Activated CD4-positive, alpha-beta T cell treated with anti-CD3 and anti-CD28 coated beads for 4 hours (primary cell): ENCODE measurements around the gene KRTAP12-4.
"Not testable (repeated sequence)": the region's sequence is repeated elsewhere in the genome, so short reads cannot be mapped to it uniquely, and the experiment has no call there.

ENCODE experiments used
- DNase-seq, 2 donors: peaks; one replicate each; pipeline ENCODE4 v3.0.0-alpha.2; 2020

Gene KRTAP12-4

DNA sequence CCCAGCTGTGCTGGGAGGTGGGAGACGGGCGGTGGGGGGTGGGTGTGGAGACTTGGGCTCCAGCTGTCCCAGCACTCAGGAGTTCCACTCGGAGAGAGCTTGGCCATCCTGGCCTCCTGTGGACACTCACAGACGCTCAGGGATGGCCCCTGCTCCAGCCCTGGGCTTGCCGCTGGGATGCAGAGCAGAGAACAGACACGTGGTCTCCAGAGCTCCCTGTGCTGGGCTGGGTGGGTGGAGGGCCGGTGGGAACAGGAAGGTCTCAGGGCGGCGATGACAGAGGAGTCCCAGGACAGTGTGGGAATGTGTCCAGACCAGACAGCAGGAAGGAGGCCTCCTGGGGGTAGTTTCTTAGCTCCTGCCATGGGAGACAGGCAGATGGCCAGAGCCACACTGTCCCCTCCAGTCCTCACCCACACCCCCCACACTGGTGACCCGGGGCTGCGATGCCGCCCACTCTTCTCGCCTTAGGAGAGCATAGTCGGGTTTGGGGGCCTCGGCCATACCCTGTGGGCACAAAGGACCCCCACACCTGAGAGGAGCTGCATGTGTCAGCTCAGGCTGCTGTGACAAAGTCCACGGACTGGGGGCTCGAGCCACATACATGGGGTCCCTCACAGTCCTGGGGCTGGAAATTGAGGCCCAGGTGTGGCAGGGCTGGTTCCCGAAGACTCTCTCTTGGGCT lies 25.6 kb downstream of the KRTAP12-4 start:
- no peak for DNase-seq

DNA sequence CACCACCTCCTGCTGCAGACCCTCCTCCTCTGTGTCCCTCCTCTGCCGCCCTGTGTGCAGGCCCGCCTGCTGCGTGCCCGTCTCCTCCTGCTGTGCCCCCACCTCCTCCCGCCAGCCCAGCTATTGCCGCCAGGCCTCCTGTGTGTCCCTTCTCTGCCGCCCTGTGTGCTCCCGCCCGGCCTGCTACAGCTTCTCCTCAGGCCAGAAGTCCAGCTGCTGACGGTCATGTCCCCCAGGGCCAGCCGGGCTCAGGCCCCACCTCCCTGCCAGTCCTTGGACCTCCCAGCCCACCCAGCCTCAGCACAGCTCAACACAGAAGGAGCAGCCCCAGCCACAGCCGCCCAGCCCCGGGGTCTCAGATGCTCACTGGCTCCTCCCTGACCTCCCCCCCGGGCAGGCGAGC lies 26.6 kb downstream of the KRTAP12-4 start:
- DNase-seq, result not testable (repeated sequence)

DNA sequence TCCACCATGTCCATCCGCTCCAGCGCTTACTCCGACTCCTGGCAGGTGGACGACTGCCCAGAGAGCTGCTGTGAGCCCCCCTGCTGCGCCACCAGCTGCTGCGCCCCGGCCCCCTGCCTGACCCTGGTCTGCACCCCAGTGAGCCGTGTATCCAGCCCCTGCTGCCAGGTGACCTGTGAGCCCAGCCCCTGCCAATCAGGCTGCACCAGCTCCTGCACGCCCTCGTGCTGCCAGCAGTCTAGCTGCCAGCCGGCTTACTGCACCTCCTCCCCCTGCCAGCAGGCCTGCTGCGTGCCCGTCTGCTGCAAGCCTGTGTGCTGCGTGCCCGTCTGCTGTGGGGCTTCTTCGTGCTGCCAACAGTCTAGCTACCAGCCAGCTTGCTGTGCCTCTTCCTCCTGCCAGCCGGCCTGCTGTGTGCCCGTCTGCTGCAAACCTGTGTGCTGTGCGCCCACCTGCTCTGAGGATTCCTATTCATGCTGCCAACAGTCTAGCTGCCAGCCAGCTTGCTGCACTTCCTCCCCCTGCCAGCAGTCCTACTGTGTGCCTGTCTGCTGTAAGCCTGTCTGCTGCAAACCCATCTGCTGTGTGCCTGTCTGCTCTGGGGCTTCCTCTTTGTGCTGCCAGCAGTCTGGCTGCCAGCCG lies 27.2 kb downstream of the KRTAP12-4 start:
- DNase-seq, result not testable (repeated sequence)

DNA sequence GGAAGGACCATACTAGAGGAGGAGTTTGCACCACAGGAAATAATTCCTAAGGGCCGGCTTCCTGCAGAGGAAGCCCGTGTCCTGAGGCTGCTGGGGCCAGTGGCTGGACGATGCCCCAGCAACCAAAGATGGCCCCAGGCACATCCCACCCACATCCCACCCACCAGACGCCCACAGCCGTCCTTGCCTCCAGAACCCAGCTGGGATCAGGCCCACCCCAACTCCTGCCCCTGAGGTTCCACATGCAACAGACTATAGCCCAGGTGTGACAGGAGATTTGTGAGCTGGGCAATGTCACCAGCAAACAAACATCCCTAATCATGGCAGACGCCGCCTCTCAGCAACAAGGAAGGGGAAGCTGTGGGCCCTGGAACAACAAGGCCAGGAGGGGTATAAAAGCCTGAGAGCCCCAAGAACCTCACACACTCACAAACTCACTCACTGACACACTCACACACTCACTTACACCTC lies 27.8 kb downstream of the KRTAP12-4 start, which contains the start of gene KRTAP10-9:
Gene KRTAP10-9, plus strand, starts transcription at position 421 of the 471 bp plus-strand sequence. CDS start 79 bp downstream, outside the sequence.
- DNase-seq, result no peak

DNA sequence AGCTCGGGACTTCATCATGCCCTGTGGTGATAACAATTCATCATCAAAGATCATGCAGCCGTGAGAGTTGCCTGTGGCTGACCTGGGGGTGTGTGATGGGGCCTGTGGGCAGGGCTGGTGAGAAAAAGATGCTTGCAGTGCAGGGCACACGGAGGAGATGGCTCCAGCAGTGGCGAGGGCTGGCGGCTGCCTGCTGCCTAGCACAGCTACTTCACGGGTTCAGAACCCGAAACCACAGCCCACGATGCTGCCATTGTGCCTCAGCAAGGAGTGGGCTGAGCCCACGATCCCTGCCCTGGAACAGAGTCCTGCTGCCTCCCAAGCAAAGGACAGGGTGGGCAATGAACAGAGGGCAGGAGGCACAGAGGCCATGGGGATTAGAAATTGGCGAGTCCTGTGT lies 28.2 kb downstream of the KRTAP12-4 start:
- DNase-seq, result no peak

DNA sequence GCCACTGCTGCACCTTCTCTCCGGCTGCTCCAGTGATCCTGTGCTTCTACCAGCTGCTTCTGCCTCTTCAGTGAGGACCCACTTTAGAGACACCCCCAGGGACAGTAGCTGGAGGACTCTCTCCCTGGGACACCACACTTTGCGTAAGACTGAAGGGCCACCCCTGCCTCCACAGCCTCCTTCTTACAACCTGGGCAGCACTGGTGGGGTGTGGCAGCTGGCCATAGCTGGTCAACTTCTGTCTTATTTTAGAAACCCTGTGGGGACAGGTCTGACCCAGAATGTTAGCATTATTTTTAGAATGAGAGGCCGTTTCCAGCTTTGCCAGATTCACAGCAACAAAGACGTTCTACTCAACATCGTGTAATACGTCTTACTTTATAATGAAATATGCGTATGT lies 28.7 kb downstream of the KRTAP12-4 start:
- no peak for DNase-seq

DNA sequence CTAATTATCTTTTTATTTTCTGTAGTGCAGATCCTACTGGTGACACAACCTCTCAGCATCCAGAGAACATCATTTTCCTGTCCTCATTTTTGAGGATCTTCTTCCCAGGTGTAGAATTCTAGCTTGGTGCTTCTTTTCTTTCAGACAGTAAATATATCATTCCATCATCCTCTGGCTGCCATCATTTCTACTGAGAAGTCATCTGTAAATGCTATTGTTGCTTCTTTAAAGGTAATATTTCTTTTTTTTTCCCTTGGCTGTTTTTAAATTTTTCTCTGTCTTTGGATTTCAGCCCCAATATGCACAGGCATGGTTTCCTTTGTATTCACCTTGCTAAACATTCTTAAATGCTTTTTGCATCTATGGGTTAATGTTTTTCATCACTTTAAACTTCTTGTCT lies 30.9 kb downstream of the KRTAP12-4 start:
- DNase-seq, result no peak

DNA sequence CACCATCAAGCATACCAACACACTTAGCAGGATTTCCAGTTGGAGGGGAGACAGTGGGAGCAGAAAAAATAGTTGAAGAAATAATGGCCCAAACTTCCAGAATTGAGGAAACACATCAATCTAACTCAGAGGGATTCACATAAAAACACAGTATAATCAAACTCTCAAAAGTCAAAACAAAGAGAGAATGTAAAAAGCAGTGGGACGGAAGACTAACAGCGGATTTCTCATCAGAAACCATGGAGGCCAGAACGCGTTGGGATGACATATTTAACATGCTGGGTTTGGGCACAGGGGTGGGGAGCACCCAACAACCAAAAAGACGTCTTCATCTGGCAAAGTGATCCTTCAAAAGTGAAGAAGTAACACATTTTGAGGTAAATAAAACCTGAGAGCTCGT lies 34.6 kb downstream of the KRTAP12-4 start:
- DNase-seq, result no peak

DNA sequence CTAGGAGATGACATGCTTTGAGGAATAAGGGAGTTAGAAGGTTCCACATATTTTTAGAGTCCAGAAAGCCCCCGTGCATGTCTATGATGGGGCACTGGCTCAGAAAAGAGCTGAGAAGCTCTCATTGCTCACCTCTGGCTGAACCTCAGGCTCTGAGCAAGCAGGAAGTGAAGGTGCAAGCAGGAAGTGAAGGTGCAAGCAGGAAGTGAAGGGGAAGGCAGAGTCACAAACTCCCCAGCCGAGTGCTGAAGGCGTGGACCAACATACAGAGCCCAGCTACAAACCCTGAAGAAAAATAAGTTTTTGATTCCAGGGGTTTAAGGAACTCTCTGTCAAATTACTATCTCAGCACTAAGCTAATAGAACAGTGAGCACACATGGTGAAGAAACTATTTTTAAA lies 35.5 kb downstream of the KRTAP12-4 start:
- DNase-seq, result peak; percentile 57 to 66

DNA sequence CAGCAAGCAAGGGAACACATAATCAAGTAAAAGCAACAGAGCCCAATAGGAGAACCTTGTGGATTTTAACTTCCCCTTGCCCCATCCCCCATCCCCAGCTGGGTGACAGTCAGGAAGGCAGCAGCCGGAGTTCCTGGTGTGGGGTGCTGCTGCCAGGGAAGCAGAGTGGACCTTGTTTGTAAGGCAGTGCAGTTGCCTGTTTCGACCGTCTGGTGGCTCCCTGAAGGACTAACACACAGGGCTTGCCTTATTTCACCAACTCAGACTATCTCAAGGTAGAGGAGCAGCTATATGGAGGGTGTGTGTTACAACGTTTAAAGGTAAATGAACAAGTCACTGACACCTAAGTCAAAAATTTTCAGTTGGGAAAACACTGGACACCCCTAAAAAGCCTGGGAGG lies 36.0 kb downstream of the KRTAP12-4 start:
- no peak for DNase-seq

DNA sequence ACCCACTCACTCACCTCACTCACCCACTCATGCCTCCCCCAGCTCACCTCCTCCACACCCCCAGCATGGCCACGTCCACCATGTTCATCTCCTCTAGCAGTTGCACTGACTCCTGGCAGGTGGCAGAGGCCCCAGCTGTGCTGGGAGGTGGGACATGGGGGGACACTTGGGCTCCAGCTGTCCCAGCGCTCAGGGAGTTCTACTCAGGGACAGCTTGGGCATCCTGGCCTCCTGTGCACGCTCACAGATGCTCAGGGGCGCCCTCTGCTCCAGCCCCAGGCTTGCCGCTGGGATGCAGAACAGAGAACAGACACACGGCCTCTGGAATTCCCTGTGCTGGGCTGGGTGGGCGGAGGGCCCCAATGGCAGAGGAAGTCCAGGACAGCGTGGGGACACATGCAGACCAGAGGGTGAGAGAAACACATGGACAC lies 37.4 kb downstream of the KRTAP12-4 start:
- DNase-seq, result no peak

DNA sequence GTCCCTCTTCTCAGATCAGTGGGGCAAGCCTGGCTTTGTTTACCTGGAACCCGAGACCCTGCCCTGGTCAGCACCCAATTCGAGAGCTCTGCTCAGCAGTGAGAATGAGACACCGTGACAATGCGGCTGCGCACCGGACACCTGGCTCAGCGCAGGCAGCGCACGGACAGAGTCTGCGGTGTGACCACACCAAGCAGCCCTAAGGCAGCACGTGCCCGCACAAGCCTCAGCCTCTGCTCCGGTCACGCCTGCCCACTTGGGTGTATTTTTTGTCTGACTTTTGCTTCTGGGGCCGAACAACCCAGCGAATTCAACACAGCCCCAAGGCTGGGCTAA lies 37.9 kb downstream of the KRTAP12-4 start:
- no peak for DNase-seq

DNA sequence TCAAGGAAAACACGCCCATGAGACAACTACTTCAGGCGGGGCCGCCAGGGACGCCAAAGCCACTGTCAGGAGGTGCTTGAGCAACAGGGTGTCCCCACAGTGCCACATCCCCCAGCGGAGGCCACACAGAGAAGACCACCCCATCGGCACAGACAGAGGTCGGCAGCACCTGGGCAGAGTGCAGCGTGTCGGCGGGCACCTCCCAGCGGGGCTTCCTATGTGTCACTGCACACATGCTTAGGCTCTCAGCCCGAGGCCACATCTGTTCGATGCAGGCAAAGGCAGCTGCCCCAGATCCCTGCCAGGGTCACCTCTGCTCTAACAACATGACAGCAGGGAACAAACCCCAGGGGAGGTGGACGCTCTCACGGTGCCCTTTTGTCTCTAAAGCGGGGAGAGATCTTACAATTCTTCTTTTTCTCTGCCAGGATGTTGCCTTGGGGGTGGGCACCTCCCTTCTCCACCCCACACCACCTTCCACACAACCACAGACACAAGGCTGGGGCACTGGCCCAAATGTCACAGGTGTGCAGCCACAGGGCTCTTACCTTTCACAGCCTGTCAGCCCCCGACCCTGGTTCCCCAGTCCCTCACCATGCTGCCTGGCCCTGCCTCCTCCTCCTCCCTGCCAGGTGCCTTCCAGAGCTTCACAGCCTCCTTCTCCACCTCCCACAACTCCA lies 38.4 kb downstream of the KRTAP12-4 start:
- DNase-seq, result no peak

DNA sequence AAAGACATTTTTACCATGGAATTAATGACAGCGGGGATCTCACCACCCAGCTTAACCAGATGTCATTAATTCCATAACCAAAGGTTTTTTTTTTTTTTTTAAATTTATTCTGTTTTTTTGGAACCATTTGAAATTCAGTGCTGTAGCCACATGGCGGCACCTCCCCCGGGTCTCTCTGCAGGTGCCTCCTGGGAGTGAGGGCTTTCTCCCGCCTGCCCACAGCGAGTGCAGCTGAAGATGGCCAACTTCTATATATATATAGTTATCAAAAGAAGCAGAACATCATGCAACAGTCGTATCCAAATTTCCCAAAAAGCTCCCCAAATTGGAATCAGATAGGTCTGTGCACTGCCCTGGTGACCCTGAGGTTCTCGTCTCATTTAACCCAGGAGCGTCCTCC lies 39.0 kb downstream of the KRTAP12-4 start:
- DNase-seq, result no peak

DNA sequence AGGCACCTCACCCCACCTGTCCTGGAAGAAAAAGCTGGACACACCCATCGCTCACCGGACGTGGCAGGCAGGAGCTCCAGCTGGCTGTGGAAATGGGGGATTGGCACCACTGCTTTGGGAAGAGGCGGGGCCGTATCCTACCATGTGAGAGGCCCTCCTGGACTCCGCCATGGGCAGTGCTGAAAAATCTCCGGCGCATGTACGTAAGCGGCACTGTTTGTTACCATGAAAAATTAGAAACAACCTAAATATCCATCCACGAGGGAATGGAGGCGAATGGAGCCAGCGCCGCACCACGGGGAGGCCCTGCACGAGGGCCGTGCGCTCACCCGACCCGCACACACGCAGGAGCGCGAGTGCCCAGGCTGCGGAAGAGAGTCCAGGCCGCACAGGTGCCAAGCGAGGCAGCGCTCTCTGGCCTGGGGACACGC lies 39.5 kb downstream of the KRTAP12-4 start:
- no peak for DNase-seq

DNA sequence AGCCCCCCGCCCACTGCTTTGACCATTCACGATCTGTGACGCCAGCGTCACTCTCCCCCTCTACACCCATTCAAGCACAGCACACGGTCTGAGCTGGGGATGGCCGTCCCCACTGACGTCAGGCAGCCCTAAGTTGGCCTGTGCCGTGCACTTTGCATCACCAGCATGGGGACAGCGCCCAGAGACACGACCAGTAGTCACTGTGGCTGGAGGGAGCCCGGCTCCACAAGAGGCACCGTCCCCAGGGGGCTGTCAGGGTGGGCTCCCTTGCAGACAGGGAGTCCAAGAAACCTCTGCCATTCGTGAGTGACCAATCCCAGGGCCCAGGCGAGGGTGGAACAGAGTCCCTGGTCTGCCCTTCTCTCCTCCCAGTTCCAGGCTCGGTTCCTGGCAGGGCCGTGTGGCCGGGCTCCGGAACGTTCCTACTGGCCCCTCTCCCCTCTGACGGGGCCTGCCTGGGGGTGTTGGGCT lies 40.3 kb downstream of the KRTAP12-4 start:
- no peak for DNase-seq

DNA sequence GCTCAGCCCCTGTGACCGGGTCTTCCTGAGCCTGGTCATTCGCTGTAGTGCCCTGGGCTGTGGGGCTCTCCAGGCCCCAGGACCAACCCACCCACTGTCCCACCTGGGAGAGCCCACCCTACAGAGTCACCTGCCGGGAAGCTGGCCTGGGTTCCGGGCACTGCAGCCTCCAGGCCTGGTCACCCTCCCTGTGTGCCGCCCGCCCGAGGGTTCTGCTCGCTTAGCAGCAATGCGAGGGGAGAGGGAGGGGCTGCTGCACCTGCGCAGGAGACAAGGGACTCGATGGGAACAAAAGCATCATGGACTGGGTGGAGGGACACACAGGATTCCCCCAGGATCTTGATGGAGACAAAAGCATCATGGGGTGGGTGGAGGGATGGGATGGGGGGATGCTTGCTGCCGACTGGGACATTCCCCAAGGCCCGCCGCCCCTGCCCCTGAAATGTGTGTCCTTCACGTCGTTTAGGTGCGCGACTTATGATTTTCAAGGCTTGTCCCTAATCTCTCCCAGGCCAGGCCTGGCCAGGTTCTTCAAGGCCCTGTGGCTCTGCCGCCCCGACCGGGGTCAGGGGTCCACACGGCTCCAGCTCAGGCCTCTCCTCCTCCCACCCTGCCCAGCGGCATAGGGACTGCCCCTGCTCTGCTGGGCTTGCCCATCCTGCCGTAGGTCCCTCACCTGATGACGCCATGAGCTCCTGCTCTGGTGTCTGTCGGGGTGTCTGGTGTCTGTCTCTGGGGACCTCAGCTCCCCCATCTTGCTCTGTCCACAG lies 40.9 kb downstream of the KRTAP12-4 start:
- DNase-seq, result no peak

DNA sequence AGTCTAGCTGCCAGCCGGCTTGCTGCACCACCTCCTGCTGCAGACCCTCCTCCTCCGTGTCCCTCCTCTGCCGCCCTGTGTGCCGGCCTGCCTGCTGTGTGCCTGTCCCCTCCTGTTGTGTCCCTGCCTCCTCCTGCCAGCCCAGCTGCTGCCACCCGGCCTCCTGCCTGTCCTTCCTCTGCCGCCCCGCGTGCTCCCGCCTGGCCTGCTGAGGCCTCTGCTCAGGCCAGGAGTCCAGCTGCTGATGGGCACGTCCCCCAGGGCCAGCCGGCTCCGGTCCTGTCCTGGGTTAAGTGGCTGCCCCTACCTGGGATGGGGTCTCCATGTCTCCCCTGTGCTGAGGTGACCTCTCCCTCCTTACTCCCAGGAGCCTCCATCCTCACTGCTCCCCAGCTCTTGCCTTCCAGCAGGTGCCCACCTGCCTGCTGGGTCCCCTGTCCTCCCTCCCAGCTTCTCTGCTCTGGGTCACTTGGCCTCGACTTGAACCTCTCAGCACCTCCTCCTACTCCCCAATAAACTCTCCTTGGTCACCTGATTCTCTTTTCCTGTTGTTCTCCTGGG lies 41.7 kb downstream of the KRTAP12-4 start:
- no peak for DNase-seq

DNA sequence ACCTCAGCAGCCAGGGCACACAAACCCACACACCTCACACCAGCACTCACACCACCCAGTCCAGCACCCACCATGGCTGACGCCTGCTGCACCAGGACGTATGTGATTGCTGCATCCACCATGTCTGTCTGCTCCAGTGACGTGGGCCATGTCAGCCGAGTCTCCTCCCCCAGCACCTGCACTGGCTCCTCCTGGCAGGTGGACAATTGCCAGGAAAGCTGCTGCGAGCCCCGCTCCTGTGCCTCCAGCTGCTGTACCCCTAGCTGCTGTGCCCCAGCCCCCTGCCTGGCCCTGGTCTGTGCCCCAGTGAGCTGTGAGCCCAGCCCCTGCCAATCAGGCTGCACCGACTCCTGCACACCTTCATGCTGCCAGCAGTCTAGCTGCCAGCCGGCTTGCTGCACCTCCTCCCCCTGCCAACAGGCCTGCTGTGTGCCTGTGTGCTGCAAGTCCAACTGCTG lies 42.4 kb downstream of the KRTAP12-4 start, which contains the start of gene KRTAP10-8:
Gene KRTAP10-8, plus strand, starts transcription at position 51 of the 458 bp plus-strand sequence. Its CDS starts 22 bp downstream, at position 73.
- no peak for DNase-seq

DNA sequence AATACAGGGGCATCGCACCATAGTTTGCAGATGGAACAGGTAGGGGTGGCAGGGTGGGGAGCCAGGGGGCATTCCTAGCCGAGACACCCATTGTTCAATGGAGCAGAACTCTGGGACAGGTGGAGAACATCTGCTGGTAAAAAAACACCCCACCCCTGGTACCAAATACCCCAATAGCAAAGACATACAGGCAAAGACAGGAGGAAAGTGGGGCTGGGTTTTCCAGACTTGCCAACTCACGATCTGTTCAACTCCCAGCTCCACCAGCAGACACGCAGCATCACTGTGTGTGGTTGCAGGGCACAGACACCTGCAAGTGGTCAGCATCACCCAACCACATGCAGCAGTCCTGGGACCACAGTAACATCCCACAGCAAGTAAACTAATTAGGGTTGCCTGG lies 42.9 kb downstream of the KRTAP12-4 start:
- no peak for DNase-seq

DNA sequence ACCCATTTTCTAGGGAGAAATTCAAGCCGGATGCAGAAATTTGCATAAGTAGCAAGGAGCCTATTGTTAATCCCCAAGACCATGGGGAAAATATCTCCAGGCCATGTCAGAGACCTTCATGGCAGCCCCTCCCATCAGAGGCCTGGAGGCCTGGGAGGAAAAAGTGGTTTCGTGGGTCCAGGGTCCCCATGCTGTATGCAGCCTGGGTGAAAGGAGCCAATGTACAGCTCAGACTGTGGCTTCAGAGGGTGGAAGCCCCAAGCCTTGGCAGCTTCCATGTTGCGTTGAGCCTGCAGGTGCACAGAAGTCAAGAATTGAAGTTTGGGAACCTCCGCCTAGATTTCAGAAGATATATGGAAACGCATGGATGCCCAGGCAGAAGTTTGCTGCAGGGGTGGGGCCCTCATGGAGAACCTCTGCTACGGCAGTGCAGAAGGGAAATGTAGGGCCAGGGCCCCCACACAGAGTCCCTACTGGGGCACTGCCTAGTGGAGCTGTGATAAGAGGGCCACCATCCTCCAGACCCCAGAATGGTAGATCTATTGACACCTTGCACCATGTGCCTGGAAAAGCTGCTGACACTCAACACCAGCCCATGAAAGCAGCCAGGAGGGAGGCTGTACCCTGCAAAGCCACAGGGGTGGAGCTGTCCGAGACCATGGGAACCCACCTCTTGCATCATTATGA lies 44.2 kb downstream of the KRTAP12-4 start:
- DNase-seq, result not testable (repeated sequence)

DNA sequence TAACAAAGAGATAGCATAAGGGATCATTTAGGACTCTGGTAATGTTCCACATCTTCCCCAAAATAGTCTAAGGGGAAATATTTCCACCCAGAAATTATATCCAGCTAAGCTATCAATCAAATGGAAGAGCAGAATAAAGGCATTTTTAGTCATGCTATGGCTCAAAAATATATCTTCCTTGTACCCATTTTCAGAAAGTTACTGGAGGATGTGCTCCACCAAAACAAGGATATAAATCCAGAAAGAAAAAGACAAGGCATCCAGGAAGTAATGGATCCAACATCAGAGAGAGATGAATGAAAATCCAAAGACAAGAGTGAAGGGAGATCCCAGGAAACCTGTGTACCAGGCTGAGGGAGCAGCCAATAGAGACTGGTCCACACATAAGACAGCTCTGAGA lies 45.3 kb downstream of the KRTAP12-4 start:
- no peak for DNase-seq
